ENCODE measurements around the gene ANKZF1. TPM values are rescaled to one million over a fixed set of nuclear protein-coding genes. Genes with fewer than 3 reads are reported as not detected.

The ANKZF1 gene
- total and polyA plus RNA-seq, 10 of the 15 experiments (the other 5 are each of a cell fraction or from before 2014, with no cell fraction given) = 3.1 to 104 (median 35.0) TPM

DNA sequence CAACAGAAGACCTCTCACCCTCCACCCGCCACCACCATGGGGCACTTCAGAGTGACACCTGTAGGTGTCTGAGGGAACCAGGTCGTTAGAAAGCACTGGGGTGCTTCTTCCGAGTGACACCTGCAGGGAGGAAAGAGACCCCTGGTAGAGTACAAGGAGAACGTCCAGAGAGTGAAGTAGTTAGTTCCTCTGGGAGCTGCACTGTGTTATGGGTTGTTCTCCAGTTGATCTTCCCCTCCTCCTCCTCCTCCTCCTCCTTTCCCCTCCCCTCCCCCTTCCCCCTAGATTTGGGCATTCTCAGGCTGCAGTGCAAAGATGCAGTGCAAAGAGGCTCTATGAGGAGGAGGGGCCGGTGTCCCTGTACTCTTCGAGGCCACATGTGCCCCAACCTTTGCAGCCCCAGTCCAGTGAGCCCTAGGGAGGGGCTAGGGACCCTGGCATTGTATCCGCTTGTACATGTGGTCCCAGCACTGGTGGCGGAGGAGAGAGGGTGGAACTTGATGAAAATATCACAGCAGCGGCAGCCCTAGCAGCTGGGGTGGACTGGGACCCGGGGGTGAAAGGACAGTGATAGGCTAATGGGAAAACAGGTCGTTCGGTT, 50.4 kb downstream of the ANKZF1 start (continued):
- TF ChIP-seq, protein P1, sequence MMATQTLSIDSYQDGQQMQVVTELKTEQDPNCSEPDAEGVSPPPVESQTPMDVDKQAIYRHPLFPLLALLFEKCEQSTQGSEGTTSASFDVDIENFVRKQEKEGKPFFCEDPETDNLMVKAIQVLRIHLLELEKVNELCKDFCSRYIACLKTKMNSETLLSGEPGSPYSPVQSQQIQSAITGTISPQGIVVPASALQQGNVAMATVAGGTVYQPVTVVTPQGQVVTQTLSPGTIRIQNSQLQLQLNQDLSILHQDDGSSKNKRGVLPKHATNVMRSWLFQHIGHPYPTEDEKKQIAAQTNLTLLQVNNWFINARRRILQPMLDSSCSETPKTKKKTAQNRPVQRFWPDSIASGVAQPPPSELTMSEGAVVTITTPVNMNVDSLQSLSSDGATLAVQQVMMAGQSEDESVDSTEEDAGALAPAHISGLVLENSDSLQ (IDR thresholded peaks at IDR 0.05) = peak; percentile 89
- TF ChIP-seq MTA2 (IDR thresholded peaks at IDR 0.05; ENCODE audit: low read depth) (peak; percentile 32), MLLT1 (IDR thresholded peaks at IDR 0.05) (peak; percentile 56), ZNF24 (IDR thresholded peaks at IDR 0.05) (no peak), NFIC (IDR thresholded peaks at IDR 0.05; ENCODE audit: low read depth, low read length) (no peak), WRNIP1 (IDR thresholded peaks at IDR 0.05; ENCODE audit: borderline replicate concordance, low read depth, low read length) (0 out of 2 replicates have a peak, but pooled peaks have one; percentile 52), SMARCA5 (IDR thresholded peaks at IDR 0.05) (no peak), PML (IDR thresholded peaks at IDR 0.05; ENCODE audit: low read length) (no peak), SMAD1 (IDR thresholded peaks at IDR 0.05; ENCODE audit: low read depth, partially characterized antibody) (peak; percentile 37), CREB1 (IDR thresholded peaks at IDR 0.05; ENCODE audit: low read depth) (no peak), RAD21 (IDR thresholded peaks at IDR 0.05; ENCODE audit: insufficient read depth, low read depth, low read length) (peak; percentile 13; the same call in 1 of the 2 replicates), EP300 (IDR thresholded peaks at IDR 0.05; ENCODE audit: borderline replicate concordance in 1 of 2, control insufficient read depth in 1 of 2, low read depth in 2 of 2, low read length in 2 of 2) (peak in 1 of 2 experiments; percentile 24; a peak in 1 of 4 replicates)
